Measurements from ENCODE around the gene SIK3.

- TF ChIP-seq, protein P1, sequence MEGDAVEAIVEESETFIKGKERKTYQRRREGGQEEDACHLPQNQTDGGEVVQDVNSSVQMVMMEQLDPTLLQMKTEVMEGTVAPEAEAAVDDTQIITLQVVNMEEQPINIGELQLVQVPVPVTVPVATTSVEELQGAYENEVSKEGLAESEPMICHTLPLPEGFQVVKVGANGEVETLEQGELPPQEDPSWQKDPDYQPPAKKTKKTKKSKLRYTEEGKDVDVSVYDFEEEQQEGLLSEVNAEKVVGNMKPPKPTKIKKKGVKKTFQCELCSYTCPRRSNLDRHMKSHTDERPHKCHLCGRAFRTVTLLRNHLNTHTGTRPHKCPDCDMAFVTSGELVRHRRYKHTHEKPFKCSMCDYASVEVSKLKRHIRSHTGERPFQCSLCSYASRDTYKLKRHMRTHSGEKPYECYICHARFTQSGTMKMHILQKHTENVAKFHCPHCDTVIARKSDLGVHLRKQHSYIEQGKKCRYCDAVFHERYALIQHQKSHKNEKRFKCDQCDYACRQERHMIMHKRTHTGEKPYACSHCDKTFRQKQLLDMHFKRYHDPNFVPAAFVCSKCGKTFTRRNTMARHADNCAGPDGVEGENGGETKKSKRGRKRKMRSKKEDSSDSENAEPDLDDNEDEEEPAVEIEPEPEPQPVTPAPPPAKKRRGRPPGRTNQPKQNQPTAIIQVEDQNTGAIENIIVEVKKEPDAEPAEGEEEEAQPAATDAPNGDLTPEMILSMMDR (IDR thresholded peaks at IDR 0.05) = no peak
- TF ChIP-seq POLR2A (IDR thresholded peaks at IDR 0.05) (no peak), EP300 (IDR thresholded peaks at IDR 0.05) (no peak), POLR2AphosphoS5 (IDR thresholded peaks at IDR 0.05) (no peak)
Measured at GRCh38 chr11:116958246-116958645, 140.0 kb downstream of the SIK3 start.

Data from gastroesophageal sphincter (tissue), 3 donors.